Measurements from ENCODE around the gene RTRAF. TPM values are rescaled to one million over a fixed set of nuclear protein-coding genes. Genes with fewer than 3 reads are reported as not detected.

Gene RTRAF
- total RNA-seq, 4 donors from 2014 or later, result 16.7 to 50.7 (median 35.7) TPM

GRCh38 chr14:51951656-51952055 is 37.7 kb upstream of the RTRAF start:
- DNase-seq (ENCODE audit: low spot score in 2 of 2), result no peak
- no peaks in the 10 kb centered on the region for H3K27me3 ChIP-seq
- H3K27ac ChIP-seq, result peak overlapping the region in 1 of 4 donors; percentile 3
- H3K36me3 ChIP-seq, result peaks cover 0 to 51% (median 0%) of the 10 kb centered on the region in 3 donors
- H3K4me1 ChIP-seq, result peaks cover 0 to 23% (median 0%) of the 10 kb centered on the region in 4 donors
- H3K4me3 ChIP-seq, result no peak overlapping the region
- WGBS, 2 donors, result 36 to 55% methylated on average over 3 of the region's 3 CpGs
- no peak for TF ChIP-seq CTCF (IDR thresholded peaks at IDR 0.05)
- TF ChIP-seq EP300 (IDR thresholded peaks at IDR 0.05), result no peak
- no peak for TF ChIP-seq POLR2A (IDR thresholded peaks at IDR 0.05)
- H3K9me3 ChIP-seq, result peaks cover 0 to 9% (median 0%) of the 10 kb centered on the region in 4 donors

- Histone ChIP-seq H3K27ac (peak overlapping the region in 2 of 4 donors; percentile 64 to 67), H3K27me3 (no peaks in the 10 kb centered on the region), H3K9me3 (peaks cover 0 to 16% (median 2%) of the 10 kb centered on the region in 4 donors), H3K4me3 (no peak overlapping the region), H3K36me3 (peaks cover 0 to 72% (median 0%) of the 10 kb centered on the region in 3 donors), H3K4me1 (peaks cover 0 to 30% (median 0%) of the 10 kb centered on the region in 4 donors)
- WGBS, 2 donors, result 54 to 56% methylated on average over 2 of the region's 2 CpGs
- TF ChIP-seq POLR2A (IDR thresholded peaks at IDR 0.05) (no peak), CTCF (IDR thresholded peaks at IDR 0.05) (no peak), EP300 (IDR thresholded peaks at IDR 0.05) (no peak)
- no peak for DNase-seq (ENCODE audit: low spot score in 2 of 2)
Observed at GRCh38 chr14:51954031-51954430, 35.3 kb upstream of the RTRAF start.

- WGBS, 2 donors, result 86 to 89% methylated on average over 3 of the region's 3 CpGs
- H3K9me3 ChIP-seq, result peaks cover 0 to 20% (median 2%) of the 10 kb centered on the region in 4 donors
- no peak for DNase-seq (ENCODE audit: low spot score in 2 of 2)
- H3K4me3 ChIP-seq, result no peak overlapping the region
- H3K36me3 ChIP-seq, result peaks cover 0 to 78% (median 0%) of the 10 kb centered on the region in 3 donors
- H3K27me3 ChIP-seq, result no peaks in the 10 kb centered on the region
- H3K4me1 ChIP-seq, result peaks cover 0 to 30% (median 0%) of the 10 kb centered on the region in 4 donors
- H3K27ac ChIP-seq, result peak overlapping the region in 2 of 4 donors; percentile 64 to 67
- TF ChIP-seq CTCF (IDR thresholded peaks at IDR 0.05) (no peak), POLR2A (IDR thresholded peaks at IDR 0.05) (no peak), EP300 (IDR thresholded peaks at IDR 0.05) (no peak)
Observed at GRCh38 chr14:51954657-51955056, 34.7 kb upstream of the RTRAF start.

GRCh38 chr14:51957950-51958349 is 31.4 kb upstream of the RTRAF start:
- 31 to 34% methylated on average over 2 of the region's 2 CpGs for WGBS, 2 donors

More at GRCh38 chr14:51957950-51958349, 31.4 kb upstream of the RTRAF start:
- TF ChIP-seq POLR2A (IDR thresholded peaks at IDR 0.05) (no peak), CTCF (IDR thresholded peaks at IDR 0.05) (no peak), EP300 (IDR thresholded peaks at IDR 0.05) (no peak)
- Histone ChIP-seq H3K27ac (no peak overlapping the region), H3K4me3 (no peak overlapping the region), H3K4me1 (peaks cover 0 to 32% (median 7%) of the 10 kb centered on the region in 4 donors), H3K36me3 (peaks cover 0 to 53% (median 0%) of the 10 kb centered on the region in 3 donors), H3K27me3 (no peaks in the 10 kb centered on the region), H3K9me3 (peaks cover 0 to 20% (median 2%) of the 10 kb centered on the region in 4 donors)
- no peak for DNase-seq (ENCODE audit: low spot score in 2 of 2)

Measured in tibial nerve (tissue), 4 donors.